WTC11 (cell line): ENCODE measurements around the gene TIAM2. TPM values are rescaled to one million over a fixed set of nuclear protein-coding genes. Genes with fewer than 3 reads are reported as not detected.

Experiments
- ATAC-seq: fragments of 200-7000 bp; cut with Tn5 transposase; 2 replicates; pipeline ENCODE4 v1.10.0; 2021; ENCODE audit warnings: mild to moderate bottlenecking, moderate library complexity
- CTCF ChIA-PET: fragments of 300-600 bp; sonication (Branson Sonifier 250); formaldehyde crosslinking; loops from one replicate; lab custom pipeline; 2021; ENCODE audit warnings: antibody characterized with exemption; lab: Charles Lee
- POLR2A ChIA-PET: fragments of 350-600 bp; sonication (Branson Sonifier 250); formaldehyde crosslinking; loops from one replicate; lab custom pipeline; 2021; ENCODE audit warnings: antibody characterized with exemption; lab: Charles Lee
- DNase-seq: peaks from one replicate; pipeline ENCODE4 v3.0.0; 2021; ENCODE audit warnings: low spot score
- H3K27ac Mint-ChIP-seq: 2 replicates; pipeline ENCODE4 v1.8.0; 2021; ENCODE audit warnings: mixed read lengths
- H3K27me3 Mint-ChIP-seq: 2 replicates; pipeline ENCODE4 v1.8.0; 2021; ENCODE audit warnings: low read depth, mild to moderate bottlenecking, moderate library complexity, mixed read lengths
- H3K36me3 Mint-ChIP-seq: 2 replicates; pipeline ENCODE4 v1.8.0; 2021; ENCODE audit warnings: mixed read lengths
- H3K4me1 Mint-ChIP-seq: 2 replicates; pipeline ENCODE4 v1.8.0; 2022; ENCODE audit warnings: mixed read lengths
- H3K4me3 Mint-ChIP-seq: 2 replicates; pipeline ENCODE4 v1.8.0; 2021; ENCODE audit warnings: mild to moderate bottlenecking, moderate library complexity, mixed read lengths
- H3K9me3 Mint-ChIP-seq: 2 replicates; pipeline ENCODE4 v1.8.0; 2021; ENCODE audit warnings: mixed read lengths
- ATF1 ChIP-seq: sonication (generic); formaldehyde crosslinking; IDR thresholded peaks from 2 replicates; pipeline ENCODE4 v1.8.1; 2023; ENCODE audit warnings: mild to moderate bottlenecking, moderate library complexity, missing genetic modification reagents
- ATF2 ChIP-seq: sonication (generic); formaldehyde crosslinking; IDR thresholded peaks from 2 replicates; pipeline ENCODE4 v1.8.1; 2022; ENCODE audit warnings: low read depth, missing genetic modification reagents, borderline replicate concordance
- CREB1 ChIP-seq: sonication (generic); formaldehyde crosslinking; IDR thresholded peaks from 2 replicates; pipeline ENCODE4 v1.8.0; 2023; ENCODE audit warnings: mild to moderate bottlenecking, missing genetic modification reagents
- ESRRA ChIP-seq: sonication (generic); formaldehyde crosslinking; IDR thresholded peaks from 2 replicates; pipeline ENCODE4 v1.8.1; 2022; ENCODE audit warnings: mild to moderate bottlenecking, missing genetic modification reagents, borderline replicate concordance
- FOXP4 ChIP-seq: sonication (generic); formaldehyde crosslinking; IDR thresholded peaks from 2 replicates; pipeline ENCODE4 v1.8.0; 2022; ENCODE audit warnings: mild to moderate bottlenecking, missing genetic modification reagents
- IRF2 ChIP-seq: sonication (generic); formaldehyde crosslinking; IDR thresholded peaks from 2 replicates; pipeline ENCODE4 v1.8.0; 2022; ENCODE audit warnings: low read depth, missing genetic modification reagents, borderline replicate concordance
- MXD4 ChIP-seq: fragments of 250-450 bp; sonication (Bioruptor Pico); IDR thresholded peaks from 2 replicates; pipeline ENCODE4 v1.8.0; 2021; ENCODE audit warnings: mild to moderate bottlenecking, moderate library complexity, borderline replicate concordance
- NFYB ChIP-seq: sonication (generic); formaldehyde crosslinking; conservative IDR thresholded peaks from 2 replicates; pipeline ENCODE4 v1.8.0; 2022; ENCODE audit warnings: low read depth, missing genetic modification reagents
- PRDM15 ChIP-seq: sonication (generic); formaldehyde crosslinking; IDR thresholded peaks from 2 replicates; pipeline ENCODE4 v1.8.0; 2022; ENCODE audit warnings: missing genetic modification reagents
- USF1 ChIP-seq: sonication (generic); formaldehyde crosslinking; IDR thresholded peaks from 2 replicates; pipeline ENCODE4 v1.8.0; 2022; ENCODE audit warnings: mild to moderate bottlenecking, missing genetic modification reagents
- ZNF232 ChIP-seq: sonication (generic); formaldehyde crosslinking; IDR thresholded peaks from 2 replicates; pipeline ENCODE4 v1.8.0; 2022; ENCODE audit warnings: mild to moderate bottlenecking, missing genetic modification reagents
- ZNF263 ChIP-seq: sonication (generic); formaldehyde crosslinking; IDR thresholded peaks from 2 replicates; pipeline ENCODE4 v1.8.1; 2022; ENCODE audit warnings: low read depth, mild to moderate bottlenecking, moderate library complexity, missing genetic modification reagents
- total RNA-seq: library from RNA; stranded (reverse); gene quantifications from 3 replicates; pipeline ENCODE4 v1.2.3, GENCODE V29; 2021

Gene TIAM2
- total RNA-seq, 1 experiment from 2014 or later = 15.1 TPM

- TF ChIP-seq ATF2 (CRISPR knock-in tag) = no peak
- TF ChIP-seq USF1 (CRISPR knock-in tag) = no peak
- no peak for TF ChIP-seq MXD4 (CRISPR knock-in tag)
- TF ChIP-seq ZNF232 (CRISPR knock-in tag) = no peak
These were observed 250.7 kb downstream of the TIAM2 start (continued) for GRCh38 chr6:155245831-155246230.

- POLR2A ChIA-PET = no interaction called here
- peak overlapping the region; percentile 39; the same call in 1 of the 2 replicates for H3K27ac Mint-ChIP-seq
These were observed 251.7 kb downstream of the TIAM2 start for GRCh38 chr6:155246825-155247224.

More at GRCh38 chr6:155246825-155247224, 251.7 kb downstream of the TIAM2 start:
- TF ChIP-seq ZNF263 (no peak), ATF1 (no peak), NFYB (CRISPR knock-in tag) (no peak), FOXP4 (CRISPR knock-in tag) (no peak), PRDM15 (no peak), CREB1 (no peak), IRF2 (no peak), ESRRA (CRISPR knock-in tag) (no peak)
- no peak for DNase-seq
- Mint-ChIP-seq H3K9me3 (no peaks in the 10 kb centered on the region), H3K27me3 (no peaks in the 10 kb centered on the region), H3K36me3 (peaks cover 41% of the 10 kb centered on the region), H3K4me1 (peaks cover 4% of the 10 kb centered on the region; the same call in 1 of the 2 replicates), H3K4me3 (no peak overlapping the region)
- CTCF ChIA-PET = interaction anchor here (0.8 to 2.6 kb wide), 3 partner anchors 68 to 379 kb away, joined by 3 to 63 read pairs (median 13); no protein-coding TSS in a partner anchor
- no peak for ATAC-seq
